HG03280 (cell line): ENCODE measurements around the gene NOL3.

Experiments
- ATAC-seq: cut with Tn5 transposase; IDR thresholded peaks from one replicate; pipeline ENCODE4 v1.9.1; 2021; ENCODE audit warnings: mild to moderate bottlenecking, moderate library complexity; ENCODE audit not compliant: unreplicated experiment

NOL3 gene

DNA sequence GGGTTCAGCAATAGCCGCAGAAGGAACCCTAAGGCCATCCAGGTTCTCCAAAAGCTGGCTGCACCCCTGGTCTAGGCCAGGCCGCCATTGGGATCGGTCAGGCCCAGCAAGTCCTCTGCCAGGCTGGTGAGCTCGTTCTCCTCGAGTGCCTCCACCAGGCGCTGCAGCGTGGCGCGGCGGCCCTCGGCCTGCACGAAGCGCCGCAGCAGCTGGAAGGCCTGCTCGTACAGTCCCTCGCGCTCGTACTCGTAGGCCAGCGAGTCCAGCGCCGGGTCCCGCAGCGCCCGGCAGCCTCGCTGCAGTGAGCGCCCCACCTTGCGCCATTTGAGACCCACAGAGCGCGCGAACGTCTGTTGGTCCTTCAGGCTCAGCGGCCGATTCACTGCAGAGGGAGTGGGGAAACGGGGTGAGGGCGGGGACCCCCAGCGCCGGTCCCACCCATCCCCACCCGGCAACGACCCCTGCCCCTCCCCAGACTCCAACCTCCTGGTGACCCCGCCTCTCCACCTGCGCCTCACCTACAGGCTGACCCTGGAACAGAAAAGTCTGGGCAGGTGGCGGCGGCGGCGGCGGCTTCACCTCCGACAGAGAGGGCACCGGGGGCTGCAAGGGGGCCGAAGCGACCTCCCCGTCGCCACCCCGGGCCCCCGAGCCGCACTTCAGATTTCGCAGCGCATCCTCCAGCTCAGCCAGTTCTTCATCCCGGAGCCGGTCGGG, 15.6 kb upstream of the NOL3 start:
- ATAC-seq = no peak

DNA sequence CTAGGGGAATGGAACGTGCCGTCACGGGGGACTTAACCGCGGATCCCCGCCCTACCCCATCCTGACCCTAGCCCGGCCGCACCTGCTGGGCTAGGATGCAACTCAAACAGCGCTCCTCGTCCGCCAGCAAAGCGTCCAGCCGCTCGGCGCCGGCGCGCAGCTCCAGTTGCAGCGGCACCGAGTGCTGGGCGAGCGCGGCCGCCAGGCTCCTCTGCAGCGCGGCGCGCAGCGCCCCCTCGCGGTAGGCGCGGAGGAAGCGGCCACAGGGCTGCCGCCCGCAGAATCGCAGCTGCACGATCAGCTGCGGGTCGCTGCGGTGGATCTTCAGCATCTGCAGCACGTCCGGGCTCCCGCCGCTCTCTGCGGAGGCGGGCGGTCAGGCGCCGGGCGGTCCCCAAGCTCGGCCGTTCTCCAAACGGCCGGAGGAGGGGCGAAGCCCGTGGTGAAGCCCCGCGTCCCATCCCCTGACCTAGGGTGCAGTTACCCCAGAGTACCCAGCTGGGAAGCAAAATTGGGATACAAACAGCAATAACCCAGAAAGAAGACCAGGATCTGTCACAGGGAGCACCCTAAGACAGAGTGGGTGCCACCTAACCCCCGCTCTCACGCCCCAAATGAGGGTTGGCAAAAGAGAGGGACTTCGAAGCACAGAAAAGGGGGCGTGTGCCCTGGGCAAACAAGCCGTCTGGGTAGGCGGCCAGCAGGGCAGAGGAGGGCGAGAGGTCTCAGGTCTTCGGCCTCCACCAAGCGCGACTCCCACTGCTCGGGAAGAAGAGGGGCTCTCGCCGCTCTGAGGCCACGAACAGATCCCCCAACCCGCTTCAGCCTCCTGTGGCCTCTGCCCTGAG, 14.8 kb upstream of the NOL3 start:
- peak; percentile 21 for ATAC-seq

DNA sequence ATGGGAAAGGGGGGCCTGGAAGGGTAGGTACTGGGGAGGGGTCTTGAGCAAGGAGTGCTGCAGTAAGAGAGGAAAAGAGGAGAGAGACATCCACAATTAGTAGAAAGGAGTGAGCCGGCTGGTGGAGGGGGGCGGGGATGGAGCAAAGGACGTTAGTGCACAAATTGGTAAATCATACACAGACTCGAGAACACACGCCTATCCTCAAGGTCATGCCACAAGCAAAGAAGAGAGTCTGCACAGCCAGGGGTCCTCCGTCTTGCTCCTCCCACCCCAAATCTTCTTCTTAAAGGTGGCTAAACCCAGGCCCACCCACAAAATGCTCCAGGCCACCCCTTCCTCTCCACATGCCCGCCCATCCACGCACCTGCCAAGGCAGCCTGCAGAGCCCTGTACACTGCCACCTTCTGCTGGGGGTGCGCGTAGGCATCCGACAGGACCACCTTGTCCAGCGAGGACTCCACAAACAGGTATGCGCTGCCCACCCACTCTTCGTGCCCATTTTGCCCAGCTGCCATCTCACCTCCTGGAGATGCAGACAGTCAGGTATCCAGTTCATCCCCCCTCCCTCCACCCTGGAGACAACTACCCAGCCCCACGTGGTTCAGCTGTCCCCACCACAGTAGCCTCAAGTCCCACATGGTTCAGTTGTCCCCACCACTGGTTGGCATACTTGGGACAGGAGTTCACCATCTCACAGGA, 14.0 kb upstream of the NOL3 start:
- no peak for ATAC-seq

DNA sequence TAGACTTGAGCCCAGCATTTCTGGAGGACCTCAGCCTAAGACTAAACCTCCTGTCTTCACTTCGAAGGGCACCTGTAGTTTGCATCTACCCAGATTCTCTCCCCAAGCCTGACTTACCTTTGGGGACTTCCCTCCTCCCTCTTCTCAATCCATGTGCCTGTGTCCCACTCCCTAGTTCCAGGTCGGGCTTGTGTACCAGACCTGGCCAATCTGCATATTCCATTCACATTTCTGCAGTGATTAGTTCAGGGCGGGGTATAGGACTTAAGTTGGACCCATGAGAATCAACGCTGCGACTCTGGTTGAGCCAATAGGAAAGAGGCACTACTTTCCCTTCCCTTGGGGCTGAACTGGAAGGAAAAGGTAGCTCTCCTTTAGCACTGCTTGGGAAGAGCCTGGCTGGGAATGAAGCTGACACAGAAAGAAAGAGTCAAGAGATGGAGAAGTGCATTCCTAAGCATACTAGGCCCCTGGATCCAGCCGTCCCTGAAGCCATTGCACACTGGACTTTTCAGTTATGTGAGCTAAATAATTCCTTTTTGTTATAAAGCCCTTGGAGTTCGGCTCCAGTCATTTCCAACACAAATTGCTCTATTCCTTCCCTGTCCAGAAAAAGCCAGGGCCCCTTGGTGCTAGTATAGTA, 13.1 kb upstream of the NOL3 start:
- ATAC-seq = no peak

DNA sequence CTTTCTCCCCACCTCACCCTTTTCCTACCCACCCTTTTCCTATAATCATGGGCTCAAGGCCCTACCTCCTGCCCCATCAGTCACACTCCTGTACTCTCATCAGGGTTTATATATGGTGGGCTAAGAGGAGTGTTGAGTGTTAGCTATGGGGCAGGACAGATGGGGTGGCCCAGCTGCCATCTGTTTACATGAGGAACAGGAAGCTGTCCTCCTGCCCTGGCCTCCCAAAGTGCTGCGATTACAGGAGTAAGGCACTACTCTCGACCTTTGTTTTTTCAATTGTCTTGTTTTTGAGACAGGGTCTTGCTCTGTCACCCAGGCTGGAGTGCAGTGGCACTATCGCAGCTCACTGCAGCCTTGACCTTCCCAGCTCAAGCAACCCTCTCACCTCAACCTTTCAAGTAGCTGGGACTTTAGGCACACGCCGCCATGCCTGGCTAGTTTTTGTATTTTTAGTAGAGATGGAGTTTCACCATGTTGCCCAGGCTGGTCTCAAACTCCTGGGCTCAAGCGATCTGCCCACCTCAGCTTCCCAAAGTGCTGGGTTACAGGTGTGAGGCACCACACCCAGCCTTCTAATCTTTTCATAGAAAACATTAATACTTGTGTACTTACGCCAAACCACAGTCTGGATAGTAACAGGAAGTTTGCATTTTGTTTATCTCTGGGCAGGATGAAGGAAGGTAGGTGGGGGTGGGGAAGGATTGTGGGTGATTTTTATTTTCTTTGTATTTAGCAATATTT, 12.3 kb upstream of the NOL3 start:
- ATAC-seq = no peak

DNA sequence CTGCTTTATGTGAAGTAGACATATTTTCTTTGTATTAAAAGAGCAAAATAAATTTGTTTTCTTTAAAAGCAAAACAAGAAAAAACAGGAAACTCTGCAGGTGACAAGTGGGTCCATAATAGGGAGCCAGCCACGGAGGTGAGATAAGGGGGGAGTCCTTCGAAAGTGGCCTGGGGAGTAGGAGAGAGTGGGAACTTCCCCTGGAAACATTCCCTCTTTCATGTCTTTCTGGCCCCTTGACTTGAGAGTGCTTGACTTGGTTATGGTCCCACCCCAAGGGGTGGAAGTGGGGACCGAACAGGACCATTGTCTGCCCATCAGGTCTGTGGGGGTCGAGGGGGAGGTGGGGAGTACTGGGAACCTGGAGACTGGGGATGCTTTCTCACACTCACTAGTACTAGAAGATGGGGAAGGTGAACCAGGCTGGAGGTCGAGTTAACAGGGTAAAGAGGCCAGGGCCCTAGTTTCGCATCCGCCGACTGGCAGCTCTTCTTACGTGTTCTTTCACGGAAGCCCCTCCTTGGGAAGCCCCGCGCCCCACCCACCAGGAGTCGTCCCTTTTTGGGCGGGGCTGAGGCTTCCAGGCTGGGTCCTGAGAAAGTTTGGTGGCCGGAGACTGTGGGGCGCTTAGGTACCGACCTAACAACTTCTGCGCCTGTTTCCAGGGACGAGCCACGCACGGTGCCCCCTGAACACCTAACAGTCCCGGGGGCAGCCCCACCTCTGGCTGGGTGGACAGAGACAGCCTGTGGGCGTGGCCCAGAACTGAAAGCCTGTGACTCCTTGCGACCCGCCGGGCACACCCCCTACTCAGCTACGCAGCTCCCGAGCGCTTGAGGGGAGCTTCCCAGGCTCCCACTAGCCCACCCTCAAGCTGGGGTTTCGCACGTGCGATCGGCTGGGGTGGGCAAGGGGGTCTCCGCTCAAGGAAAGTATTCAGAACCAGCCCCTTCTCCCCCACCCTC, 11.4 kb upstream of the NOL3 start:
- ATAC-seq = peak; percentile 31

DNA sequence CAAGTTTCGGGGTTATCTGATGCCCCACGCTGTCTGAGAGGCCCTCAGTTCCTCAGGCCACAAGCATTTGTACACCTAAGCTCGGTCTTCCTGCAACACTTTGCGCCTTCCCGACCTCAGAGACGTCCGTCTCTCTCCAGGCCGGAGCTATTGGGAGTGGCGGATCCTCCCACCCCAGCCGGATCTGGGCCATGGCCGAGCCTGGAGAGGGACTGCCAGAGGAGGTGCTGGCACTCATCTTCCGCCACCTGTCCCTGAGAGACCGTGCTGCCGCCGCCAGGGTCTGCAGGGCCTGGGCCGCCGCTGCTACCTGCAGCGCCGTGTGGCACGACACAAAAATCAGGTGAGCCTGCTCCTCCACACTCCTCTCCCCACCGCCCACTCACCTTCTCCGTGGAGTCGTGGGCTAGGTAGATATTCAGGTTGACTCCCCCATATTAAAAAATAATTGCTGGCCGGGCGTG, 8.7 kb upstream of the NOL3 start:
- no peak for ATAC-seq

DNA sequence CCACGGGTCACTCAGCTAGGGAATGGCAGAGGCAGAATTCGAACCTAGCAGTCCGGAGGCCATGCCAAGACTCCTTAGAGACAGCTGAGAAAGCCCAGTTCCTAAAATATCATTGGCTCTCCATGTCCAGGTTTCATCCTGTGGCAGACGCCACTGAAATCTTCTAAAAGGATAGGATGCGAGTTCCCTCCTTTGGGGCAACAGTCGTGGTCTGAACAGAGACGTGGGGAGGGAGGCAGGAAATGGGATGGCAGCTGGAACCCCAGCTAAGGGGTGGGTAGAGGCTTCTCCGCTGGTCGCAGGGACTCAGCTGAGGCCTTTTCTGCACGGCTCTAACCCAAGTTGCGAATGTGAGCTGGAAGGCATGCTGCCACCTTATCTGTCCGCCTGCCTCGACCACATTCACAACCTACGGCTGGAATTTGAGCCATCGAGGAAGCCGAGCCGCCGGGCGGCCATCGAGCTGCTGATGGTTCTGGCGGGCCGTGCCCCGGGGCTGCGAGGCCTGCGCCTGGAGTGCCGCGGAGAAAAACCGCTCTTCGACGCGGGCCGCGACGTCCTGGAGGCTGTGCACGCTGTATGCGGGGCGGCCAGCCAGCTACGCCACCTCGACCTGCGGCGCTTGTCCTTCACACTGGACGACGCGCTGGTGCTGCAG, 7.7 kb upstream of the NOL3 start:
- no peak for ATAC-seq

DNA sequence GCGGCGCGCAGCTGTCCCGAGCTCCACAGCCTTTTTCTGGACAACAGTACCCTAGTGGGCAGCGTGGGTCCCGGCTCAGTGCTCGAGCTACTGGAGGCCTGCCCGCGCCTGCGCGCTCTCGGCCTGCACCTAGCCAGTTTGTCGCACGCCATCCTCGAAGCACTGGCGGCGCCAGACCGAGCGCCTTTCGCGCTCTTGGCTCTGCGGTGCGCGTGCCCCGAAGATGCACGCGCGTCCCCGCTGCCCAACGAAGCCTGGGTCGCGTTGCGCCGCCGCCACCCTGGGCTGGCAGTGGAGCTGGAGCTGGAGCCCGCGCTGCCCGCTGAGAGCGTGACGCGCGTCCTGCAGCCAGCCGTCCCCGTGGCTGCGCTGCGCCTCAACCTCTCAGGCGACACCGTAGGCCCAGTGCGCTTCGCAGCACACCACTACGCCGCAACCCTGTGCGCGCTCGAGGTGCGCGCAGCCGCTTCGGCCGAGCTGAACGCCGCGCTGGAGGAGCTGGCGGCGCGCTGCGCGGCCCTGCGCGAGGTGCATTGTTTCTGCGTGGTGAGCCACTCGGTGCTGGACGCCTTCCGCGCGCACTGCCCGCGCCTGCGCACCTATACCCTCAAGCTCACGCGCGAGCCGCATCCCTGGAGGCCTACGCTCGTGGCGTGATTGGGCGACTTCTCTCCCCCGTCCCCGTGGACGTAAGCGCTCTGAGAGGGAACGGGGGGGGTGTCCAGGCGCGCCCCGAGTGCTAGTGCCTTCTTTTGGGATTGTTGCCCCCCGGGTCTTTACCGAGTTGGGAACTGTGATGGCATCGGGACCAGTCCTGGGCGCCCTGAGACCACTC, 7.0 kb upstream of the NOL3 start:
- no peak for ATAC-seq

DNA sequence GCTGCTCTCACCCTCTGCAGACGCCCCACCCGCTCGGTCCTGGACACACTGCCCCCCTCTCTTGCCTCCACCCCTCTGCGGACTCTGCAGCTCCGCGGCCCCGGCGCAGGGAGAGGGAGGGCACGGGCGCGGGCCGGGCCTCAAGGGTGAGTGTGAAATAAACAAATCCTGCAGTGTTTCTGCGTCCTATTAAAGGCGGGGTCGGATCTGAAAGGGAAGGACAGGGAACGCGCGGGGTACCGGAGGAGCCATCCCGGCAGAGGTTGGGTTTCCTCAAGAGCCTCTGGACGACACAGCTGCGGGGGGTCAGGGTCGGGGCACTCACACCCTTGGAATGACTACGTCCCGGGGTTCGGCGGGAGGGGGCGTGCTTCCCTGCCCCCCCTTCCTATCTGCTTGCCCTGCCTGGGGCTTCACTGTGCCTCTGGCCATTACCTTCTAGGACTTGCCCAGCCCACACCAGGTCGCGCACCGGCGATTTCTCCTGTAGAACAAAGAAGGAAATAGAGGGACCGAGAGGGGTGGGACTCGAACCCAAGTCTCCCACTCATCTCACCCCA, 6.3 kb upstream of the NOL3 start:
- no peak for ATAC-seq

DNA sequence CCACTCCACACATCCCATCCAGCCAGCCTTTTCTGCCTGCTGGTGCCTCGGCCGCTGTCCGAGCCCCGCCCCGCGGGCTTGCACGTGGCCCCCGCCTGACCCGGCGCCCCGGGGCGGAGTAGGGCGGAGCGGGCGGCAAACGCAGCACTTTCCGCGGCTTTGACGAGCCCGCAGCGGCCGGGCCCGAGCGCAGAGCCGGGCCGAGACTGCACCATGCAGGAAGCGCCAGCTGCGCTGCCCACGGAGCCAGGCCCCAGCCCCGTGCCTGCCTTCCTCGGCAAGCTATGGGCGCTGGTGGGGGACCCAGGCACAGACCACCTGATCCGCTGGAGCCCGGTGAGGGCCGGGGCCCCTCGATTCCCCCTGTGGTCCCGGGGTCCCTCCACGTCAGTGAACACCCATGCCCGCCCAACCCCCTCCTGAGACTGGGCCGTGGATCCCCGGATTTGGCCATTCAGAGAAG, 5.7 kb upstream of the NOL3 start, which contains the start of gene HSF4:
TSS of gene HSF4 (plus strand) at position 147 of the 463 bp plus-strand sequence. CDS start at position 214, 67 bp downstream.
- ATAC-seq = no peak

DNA sequence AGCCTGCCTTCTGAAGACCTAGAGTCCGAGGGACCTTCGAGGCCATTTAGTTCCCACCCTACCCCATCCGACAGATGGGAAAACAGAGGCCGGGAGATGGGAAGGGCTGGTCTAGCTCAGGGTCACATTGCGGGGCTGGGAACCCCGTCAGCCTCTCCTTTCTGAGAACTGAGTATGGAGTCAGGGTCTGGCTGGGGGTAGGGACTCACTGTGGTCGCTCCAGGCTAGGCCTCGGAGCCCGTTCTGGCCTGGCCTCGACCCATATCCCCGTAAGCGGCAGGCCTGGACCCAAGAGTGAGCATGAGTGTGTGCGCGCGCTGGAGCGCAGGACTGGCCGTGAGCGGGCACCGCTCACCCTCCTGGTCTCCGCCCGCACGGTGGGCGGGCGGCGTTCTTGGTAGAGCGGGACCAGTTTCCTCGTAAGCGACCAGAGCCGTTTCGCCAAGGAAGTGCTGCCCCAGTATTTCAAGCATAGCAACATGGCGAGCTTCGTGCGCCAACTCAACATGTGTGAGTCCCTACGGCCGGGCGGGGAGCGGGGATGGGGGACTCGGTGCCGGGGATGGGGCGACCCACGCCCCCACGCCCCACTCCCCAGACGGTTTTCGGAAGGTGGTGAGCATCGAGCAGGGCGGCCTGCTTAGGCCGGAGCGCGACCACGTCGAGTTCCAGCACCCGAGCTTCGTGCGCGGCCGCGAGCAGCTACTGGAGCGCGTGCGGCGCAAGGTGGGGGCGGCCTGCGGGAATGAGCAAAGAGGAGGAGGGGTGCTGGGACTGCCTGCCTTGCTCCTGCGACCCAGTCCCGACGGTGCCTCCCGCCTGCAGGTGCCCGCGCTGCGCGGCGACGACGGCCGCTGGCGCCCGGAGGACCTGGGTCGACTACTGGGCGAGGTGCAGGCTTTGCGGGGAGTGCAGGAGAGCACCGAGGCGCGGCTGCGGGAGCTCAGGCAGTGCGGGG, 4.9 kb upstream of the NOL3 start:
- ATAC-seq = no peak

DNA sequence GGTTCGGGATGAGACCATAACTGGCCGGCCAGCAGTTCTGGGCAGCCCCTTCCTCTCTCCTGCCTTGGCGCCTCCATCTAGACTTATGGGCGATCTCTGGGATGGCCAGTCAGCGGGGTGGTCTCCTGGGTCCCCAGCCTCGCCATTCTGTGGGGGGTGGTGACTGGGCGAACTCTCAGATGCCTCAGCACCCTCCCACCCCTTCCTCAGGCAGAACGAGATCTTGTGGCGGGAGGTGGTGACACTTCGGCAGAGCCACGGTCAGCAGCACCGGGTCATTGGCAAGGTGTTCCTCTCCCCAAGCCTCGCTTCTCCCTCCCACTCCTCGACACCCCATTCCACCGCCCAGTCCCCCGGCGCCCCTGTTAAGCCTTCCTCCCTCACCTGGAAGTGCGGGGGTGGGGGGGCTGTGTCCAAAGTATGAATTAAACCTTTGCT, 4.2 kb upstream of the NOL3 start:
- no peak for ATAC-seq

DNA sequence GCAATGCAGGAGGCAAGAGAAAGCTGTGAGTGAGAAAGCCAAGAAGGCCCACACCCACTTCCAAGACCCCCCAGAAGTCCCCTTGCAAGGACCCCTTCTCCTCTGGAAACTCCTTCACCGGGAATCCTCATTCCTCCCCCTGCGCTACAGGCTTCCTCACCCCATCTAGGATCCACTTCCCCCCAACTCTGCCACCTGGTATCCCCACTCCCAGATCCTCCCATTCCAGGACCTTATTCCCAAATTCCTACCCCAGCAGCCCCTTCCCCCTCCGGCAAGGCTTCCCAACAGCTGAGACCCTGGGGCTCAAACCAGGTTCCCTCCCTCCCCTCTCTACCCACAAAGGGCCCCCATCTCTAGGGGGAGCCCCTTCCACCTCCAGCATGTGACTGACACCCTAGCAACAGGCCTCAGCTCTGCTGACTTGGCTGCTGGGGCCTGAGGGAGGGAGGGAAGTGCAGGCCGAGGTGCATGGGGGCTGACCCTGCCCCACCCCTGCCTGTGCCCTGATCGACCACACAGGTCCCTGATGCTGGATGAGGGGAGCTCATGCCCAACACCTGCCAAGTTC, 3.7 kb upstream of the NOL3 start:
- no peak for ATAC-seq

DNA sequence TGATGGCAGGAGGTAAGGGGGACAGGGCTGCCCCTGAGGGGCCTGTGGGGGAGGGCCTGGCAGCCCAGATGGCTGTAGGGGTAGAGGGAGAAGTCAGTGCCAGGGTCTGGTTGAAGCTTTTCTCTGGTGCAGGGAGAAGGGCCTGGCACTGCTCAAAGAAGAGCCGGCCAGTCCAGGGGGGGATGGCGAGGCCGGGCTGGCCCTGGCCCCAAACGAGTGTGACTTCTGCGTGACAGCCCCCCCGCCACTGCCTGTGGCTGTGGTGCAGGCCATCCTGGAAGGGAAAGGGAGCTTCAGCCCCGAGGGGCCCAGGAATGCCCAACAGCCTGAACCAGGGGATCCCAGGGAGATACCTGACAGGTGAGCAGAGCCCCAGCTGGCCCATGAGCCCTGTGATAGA, 2.8 kb upstream of the NOL3 start:
- ATAC-seq = no peak

DNA sequence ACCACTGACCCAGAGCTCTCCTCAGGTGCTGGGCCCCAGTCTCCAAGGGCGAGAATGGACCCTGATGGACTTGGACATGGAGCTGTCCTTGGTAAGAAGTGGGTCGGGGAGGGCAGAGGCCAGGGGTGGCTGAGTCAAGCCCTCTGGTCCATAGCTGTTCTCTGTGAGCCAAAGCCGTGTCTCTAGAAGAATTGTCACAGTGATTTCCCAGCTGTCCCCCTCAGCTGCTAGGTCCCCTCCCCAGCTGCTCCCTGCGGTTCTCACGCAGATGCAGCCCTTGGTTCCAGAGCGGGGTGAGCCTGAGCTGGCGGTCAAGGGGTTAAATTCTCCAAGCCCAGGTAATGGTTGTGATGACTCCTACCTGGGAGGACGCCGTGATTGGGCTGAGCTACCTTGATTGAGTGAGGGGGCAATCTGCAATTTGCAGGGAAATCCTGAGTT, 1.3 kb upstream of the NOL3 start:
- ATAC-seq = no peak
